ENCODE results near the gene FBXO5.
"Not testable (repeated sequence)": the region's sequence is repeated elsewhere in the genome, so short reads cannot be mapped to it uniquely, and the experiment has no call there.

FBXO5 gene

DNA sequence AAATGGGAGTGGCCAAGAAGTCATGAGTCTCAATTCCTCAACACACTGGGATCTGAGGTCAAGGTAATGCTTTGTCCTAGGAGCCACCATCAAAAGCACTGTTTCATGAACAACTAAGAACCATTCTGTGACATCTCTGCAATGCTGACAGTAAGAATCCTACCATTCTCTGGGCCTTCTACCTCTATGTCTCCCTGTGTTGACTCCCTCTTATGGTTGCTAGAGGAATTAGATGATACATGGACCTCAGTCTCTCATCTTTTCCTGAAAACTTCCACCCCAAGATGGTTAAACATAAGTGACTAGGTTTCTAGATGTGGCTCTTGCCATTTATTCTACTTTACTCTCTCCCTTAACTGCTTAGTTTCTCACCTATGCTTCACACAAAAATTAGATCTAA lies 10.6 kb upstream of the FBXO5 start:
- DNase-seq (ENCODE audit: low spot score), result no peak

DNA sequence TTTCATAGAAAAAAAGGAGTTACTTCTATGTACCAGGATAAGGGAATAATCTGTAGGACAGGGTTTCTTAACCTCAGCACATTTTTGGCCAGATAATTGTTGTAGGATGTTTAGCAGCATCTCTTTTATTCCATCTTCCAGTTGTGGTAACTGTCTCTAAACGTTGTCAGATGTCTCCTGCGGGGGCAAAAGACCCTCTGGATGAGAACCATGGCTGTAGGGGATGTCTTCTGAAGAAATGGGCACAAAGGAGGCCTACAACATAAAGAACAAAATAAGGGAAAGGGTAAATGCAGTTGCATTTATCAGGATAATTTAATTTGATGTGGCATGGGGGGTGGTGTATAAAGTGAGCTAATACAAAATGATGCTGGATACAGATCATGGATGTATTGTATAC lies 4.1 kb upstream of the FBXO5 start:
- DNase-seq (ENCODE audit: low spot score), result no peak

DNA sequence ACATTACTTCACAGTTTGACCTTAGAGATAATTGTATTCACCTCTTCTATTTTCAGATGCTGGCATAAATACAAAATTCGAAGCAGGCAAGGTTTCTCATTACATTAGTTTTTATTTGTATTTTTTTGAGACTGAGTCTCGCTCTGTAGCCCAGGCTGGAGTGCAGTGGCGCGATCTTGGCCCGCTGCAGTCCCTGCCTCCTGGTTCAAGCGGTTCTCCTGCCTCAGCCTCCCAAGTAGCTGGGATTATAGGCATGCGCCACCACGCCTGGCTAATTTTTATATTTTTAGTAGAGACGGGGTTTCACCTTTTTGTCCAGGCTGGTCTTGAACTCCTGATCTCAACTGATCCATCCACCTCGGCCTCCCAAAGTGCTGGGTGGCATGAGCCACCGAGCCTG lies 2.5 kb upstream of the FBXO5 start:
- DNase-seq (ENCODE audit: low spot score), result not testable (repeated sequence)

DNA sequence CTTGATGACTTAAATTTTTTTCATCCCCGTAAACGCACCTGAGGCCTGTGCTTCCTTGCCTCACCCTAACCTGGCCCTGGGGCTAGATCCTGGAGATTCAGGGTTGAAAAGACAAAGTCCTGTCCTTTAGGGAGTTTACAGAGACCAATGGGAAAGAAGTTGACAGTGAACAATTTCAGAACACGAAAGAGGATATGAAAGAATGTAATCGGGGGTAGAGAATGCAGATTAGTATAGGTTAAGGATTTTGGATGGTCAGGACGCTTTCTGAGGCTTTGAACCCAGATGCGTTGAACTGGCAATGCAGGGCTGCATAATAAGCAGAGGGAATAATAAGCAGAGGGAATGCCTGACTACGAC lies 1.7 kb upstream of the FBXO5 start:
- no peak for DNase-seq (ENCODE audit: low spot score)

DNA sequence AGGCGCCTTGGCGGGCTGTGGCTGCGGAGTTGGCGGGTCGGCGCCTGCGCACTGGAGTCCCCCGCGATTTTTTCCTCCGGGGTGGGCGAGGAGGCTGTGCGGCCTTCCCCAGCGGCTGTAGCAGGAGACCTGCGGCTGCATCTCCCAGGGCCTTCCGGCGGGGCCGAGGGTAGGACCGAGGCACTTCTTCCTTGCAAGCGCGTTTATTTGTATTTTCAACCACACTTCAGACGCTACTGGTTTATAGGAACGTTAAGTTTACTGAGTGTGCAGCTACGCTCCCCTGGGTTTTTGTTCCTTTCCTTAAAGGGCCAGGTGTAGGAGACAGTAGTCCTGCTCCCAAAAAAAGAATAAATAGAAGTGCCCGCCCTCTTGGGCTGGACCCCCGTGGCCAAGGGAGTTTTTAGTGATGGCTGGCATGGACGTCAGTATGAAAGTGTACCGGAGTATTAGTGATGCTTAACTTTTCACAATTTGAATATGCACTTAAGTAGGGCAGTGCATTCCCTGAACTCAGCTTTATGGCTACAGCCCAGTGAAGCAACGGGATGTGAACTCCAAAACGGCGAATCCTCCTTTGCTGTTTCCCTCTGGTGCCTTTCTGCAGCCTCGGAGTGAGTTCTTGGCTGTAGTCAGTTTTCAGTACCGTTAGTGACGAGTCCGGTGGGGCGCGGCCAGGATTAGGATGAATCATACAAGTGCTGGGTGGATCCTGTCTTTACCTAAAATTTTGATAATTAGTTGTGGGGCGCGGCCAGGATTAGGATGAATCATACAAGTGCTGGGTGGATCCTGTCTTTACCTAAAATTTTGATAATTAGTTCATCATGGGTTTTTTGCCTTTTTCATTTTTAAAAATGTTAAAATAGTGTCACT lies 1.0 kb upstream of the FBXO5 start:
- DNase-seq (ENCODE audit: low spot score), result peak; percentile 95

DNA sequence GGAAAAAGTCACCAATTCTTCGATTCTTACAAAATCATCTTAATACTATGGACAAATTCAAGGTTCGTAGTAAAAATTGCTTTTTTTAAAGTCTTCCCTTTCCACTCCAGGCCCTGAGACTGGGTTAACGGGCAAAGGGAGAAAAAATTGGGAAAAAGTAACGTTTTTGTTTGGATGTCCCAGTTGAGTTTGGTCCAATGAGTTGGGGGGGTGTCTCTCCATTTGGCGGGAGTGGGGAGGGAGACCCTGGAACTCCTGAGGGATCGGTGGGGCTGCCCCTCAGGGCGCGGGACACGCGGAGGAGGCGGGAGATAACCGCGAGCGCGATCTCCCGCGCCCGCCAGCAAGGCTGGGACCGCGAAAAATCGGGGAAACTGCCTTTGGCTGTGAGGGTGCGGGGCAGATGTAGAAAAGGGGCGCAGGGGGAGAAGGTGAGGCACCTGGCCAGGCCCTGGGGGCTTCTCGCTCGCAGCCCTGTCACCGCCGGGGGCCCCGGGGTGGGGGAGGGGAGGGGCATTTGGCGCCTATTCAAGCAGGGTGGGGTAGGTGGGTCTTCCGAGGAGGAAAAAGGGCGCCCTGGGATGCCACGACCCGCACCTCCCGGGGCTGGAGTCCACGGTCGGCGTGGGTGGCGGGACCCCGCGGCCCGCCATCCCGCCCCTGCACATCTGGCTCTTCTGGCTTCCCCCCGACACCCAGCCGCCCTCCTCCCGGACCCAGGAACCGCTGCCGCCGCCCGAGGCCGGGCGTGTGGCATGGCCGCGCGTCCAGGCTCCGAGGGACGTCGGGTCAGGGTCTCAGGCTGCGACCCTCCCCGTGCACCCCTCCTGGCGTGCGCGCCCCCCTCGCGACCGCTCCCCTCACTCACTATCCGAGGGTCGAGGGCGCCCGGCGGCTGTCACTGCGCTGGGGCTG lies 595 bp downstream of the FBXO5 start:
- no peak for DNase-seq (ENCODE audit: low spot score)

DNA sequence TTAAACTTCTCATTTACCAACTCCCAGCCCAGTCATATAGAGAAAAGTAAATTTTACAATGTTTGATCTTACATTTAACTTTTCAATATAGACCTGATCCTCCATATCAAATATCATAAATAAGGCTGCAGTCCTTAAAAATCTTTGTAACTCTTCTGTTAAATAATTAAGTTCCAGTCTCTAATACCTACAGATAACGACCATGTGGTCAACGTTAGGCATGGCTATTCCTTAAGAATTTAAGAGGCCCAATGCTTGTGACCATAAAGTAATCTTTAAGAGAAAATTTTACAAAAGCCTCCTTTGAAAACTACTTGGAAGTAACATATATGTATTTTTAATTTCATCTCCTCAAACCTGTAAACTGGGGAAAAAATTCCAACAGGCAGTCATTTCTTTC lies 1.6 kb downstream of the FBXO5 start:
- no peak for DNase-seq (ENCODE audit: low spot score)

DNA sequence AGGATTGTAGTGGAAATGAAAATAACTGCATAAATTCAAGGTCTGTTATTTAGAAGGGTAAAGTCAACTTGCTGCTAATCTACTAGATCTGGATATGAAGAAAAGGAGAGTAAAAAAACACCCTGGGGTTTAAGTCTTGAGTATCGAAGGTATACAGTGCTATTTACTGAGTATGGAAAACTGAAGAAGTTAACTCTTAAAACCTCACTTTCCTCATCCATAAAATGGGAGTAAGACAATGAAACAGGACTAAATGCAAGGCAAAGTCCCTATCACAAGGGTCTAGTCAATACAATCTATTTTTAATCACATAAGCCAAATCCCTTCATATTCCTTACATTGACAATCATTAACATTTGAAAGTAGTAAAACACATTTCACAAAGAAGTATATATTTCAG lies 2.2 kb downstream of the FBXO5 start:
- DNase-seq (ENCODE audit: low spot score), result no peak

DNA sequence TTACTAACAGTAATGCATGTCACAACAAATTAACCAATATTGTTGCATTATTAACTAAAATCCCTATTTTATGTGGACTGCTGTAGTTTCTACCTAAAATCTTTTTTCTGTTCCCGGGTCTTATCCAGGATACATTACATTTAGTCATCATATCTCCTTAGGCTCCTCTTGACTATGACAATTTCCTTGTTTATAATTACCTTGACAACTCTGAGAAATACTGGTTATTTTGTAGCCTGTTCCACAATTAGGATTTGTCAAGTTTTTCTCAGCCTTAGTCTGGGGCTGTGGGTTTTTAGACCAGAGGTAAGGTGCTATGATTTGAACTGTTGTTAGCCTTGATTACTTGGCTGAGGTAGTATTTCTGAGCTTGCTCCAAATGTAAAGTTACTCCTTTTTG lies 3.7 kb downstream of the FBXO5 start:
- no peak for DNase-seq (ENCODE audit: low spot score)

DNA sequence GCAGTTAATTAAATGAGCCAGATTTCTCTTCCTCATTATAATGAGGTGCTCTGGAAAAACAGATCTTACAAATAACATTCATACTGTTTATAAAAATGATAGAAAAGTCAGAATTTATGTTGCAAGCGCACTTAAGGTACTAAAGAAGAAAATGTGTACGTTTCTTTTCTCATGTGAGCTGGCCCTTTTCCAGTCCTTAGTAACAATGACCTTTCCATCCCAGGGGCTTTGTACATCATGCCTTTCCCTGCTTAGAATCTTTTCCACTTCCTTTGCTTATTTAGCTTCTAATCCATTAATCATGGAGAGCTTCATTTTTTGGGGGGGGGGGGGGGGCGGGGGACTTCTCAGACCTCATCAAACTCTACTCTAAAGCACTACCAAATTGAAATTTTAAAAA lies 4.8 kb downstream of the FBXO5 start:
- no peak for DNase-seq (ENCODE audit: low spot score)

DNA sequence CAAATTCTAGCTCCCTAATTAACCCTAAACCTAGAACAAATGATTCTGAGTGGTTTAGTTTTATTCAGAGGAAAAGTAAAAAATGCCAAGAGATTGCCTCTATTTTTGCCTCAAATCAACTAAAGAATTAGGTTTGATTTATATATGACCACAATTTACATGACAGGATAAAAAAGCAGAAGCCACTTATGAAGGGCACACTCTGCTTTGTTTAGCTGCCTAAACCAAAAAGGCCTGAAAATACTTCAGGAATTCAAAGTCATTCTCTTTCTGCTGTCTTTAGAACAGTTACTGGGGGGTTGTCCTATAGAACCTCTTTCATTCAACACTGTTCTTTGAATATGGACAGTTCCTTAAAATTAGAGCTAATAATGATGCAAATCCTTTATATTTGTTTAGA lies 5.3 kb downstream of the FBXO5 start:
- no peak for DNase-seq (ENCODE audit: low spot score)

DNA sequence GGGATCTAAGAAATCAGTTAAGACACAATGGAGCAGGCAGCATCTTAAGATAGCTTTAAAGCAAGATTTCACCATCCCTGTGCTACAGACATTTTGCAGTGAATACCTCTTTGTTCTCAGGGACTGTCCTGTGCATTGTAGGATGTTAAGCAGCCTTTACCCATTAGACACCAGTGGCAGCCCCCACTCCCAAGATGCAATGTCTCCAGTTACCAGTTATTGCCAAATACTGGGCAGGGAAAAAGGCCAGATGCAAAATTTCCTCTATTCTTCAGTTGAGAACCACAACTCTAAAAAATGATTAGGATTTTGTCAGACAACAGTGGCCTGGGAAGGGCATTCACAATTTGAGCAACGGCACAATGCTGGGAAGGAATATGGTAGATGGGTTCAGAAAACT lies 6.1 kb downstream of the FBXO5 start:
- no peak for DNase-seq (ENCODE audit: low spot score)

DNA sequence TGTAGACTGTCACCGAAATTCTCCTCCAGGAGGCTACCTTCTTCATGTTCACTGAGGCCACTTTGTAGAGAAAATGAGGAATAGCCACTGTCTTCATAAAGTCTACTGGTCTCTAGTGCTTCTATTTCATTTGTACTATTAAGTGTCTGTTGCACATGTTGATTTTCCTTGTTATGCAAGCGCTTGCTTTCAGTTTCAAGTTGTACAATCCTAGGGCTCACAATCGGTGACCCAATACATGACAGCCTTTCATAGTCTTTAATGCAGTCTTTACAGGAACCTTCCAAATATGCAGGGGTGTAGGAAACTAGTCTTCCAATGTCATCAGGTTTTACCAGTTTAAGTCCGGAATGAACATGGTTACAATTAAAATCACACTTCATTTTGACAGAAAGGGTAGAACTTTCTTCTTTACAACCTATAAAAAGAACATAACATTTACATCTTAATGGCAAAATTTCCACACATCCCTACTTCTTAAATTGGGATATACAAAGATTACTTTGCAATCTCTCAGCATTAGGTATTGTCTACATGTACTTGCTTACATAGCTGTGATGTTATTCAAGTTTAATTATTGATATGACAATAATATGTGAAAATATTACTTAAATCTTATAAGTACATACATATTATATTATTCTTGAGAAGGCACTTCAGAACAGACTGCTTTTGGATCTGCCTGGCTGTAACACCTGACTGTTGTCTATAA lies 7.5 kb downstream of the FBXO5 start:
- no peak for DNase-seq (ENCODE audit: low spot score)

DNA sequence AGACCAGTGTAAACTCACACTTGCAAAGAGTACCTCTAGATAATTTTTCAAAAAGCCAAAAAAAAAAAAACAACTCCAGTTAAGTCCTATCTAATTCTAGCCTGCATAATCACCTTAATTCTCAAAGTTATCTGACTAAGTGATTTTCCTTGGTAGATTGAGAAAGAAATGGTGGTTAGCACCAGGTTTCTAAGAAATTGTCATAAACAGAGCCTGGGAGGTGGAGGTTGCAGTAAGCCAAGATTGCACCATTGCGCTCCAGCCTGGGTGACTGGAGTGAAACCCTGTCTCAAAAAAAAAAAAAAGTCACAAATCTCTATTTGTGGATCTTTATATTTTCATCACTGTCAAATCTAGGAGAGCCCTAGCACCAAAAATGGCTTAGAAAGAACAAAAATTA lies 8.9 kb downstream of the FBXO5 start:
- no peak for DNase-seq (ENCODE audit: low spot score)

DNA sequence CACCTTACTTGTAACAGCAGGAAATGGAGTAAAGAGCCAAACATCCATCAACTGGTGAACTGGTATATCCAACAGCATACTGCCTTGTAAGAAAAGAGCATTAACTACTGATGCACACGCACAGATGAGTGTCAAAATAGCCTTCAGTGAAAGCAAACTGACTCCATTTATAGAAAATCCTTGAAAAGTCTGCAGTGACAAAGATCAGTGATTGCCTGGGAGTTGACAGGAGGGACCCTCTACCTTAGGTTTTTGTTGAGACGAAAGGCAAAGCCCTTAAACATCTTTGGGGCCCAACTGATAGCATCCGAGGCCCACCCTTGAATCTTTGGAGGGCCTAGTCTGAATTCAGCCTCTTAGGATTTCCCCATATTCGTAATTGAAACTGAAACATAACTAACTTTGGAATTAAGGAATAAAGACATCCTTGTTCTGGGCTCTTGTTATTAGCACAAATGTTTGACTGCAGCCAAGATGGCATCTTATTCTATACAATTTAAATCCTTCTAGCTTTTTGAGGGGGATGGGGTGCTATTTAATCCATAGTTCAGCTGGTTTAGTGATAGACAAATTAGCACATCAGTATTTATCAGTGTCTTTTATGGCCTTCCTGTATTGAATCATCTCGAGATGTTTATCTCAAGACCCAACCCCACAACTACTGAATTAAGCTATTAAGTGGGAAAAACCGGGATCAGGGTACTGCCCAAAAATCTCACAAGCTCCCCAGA lies 13.0 kb downstream of the FBXO5 start:
- no peak for DNase-seq (ENCODE audit: low spot score)

DNA sequence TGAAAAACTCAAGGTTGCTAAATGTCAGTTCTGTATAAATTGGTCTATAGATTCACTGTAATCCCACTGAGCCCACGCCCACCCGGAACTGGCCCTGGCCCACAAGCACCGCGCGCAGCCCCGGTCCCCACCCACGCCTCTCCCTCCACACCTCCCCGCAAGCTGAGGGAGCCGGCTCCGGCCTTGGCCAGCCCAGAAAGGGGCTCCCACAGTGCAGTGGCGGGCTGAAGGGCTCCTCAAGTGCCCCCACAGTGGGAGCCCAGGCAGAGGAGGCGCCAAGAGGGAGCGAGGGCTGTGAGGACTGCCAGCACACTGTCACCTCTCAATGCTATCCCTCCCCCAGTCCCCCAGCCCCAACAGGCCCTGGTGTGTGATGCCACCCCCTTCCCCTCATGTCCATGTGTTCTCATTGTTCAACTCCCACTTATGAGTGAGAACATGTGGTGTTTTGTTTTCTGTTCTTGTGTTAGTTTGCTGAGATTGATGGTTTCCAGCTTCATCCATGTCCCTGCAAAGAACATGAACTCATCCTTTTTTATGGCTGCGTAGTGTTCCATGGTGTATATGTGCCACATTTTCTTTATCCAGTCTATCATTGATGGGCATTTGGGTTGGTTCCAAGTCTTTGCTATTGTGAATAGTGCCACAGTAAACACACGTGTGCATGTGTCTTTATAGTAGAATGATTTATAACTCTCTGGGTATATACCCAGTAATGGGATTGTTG lies 16.5 kb downstream of the FBXO5 start:
- DNase-seq (ENCODE audit: low spot score), result not testable (repeated sequence)

DNA sequence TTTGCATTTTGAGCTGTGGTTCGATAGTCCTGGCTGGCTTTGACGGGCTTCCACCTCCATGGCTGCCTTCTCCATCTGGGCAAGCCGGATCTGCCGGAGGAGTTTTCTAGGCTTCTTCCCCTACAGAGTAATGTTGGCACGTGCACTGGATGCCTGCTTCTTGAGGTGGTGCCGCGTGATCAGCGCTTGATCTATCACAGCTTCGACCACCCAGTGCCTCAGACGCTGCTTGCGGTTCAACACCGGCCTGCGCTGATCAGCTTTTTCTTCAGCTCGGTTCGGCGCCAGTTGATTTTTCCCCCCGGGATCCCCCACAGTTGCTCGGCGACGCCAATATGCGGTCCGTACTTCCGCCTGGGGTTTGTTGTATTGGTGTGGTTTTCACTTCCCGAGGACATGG lies 23.5 kb downstream of the FBXO5 start:
- no peak for DNase-seq (ENCODE audit: low spot score)

DNA sequence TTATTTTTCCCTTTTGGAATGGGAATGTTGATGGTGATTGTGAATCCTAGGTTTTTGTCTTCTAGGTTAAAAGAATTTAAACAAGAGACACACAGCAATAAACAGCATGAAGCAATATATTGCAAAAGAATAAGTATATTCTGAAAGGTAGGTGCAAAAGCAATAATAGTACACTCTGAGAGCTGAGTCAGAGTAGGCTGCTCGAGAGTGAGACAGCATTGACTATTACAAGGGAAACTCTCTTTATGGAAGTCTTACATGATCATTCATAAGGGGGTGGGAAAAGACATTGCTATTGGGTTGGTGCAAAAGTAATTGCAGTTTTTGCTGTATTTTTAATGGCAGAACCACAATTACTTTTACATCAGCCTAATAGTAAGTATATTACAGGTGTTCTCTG lies 25.0 kb downstream of the FBXO5 start:
- DNase-seq (ENCODE audit: low spot score), result no peak

DNA sequence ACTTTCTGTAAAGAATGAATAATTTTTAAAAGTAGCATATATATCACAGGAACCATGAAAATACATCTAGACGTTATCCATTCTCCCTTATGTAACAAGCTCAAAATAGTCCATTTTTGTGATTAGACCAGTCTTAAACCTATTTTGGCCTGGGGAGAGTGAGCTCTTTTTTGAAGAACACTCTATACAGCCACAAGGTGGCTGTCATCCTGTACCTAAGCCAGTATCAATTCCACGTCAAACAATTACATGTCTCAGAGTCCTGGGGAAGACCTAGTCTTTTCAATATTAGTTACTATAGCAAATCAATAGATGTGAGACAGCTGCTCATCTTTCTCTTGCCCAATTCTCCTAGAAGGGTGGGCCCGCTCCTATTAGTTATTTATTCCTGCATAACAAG lies 28.4 kb downstream of the FBXO5 start:
- DNase-seq (ENCODE audit: low spot score), result no peak

DNA sequence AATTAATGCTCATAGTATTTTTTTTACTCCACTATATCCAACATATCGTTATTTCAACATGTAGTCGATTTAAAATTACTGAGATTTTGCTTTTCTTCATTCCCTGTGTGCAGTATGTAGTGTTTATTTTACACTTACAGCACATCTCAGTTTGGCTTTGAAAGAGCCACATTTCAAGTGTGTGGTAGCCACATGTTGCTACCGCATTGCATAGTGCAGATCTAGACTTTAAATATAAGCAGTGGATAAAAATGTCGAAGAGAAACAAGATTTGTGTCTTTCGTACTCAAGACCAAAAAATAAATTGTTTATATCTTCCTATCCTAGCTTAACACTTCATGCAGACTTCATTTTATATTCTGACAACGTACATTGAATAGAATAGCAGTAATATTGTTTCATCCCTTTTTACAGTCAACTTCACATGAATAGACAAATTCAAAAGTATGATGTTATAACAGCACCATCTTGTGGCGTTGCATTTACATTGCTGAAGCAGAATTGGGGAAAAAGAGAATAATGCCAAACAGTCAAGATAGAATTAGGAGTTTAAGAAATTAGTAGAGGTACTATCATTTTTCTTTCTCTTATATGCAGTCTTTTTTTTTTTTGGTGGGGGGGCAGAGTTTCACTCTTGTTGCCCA lies 29.9 kb downstream of the FBXO5 start:
- DNase-seq (ENCODE audit: low spot score), result peak; percentile 37

DNA sequence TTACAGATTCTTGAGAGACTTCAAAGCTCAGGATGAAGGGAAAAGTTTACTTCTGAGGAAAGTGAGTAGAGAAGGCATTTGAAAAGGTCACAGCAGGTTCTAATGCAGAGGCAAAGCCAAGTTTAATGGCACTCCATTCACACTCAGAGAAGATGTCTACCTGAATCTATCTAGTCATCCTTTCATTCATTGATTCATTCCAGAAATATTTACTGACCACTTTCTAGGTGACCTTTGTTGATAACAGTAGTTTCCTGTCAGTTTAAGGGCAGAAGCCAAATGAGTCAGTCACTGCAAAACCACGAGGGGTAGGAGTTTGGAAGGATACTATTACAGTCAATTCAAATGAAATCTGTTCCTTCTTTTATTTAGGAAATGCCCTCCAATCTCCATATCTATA lies 30.8 kb downstream of the FBXO5 start:
- peak; percentile 31 for DNase-seq (ENCODE audit: low spot score)
